Measurements from ENCODE around the gene ATF1.
"Not testable (repeated sequence)": the region's sequence is repeated elsewhere in the genome, so short reads cannot be mapped to it uniquely, and the experiment has no call there.

The ATF1 gene

DNA sequence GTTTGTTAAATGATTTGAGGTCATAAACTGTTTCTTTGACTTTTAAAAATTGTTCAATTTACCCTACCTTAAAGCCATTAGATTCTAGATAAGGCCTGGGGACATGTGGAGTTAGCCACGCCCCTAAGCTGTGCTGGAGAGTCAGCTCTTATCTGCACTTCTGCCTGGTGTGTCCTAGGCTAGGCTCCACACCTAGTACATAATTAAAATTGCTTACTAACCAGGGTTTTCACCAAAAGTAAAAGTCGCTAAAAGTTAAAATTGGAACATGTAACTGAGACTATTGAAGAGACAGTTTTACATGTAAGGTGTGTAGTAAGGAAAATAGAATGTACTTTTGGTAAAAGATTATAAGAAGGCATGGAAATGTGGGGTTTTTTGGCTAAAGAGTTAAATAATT is 4.9 kb downstream of the ATF1 start:
- peaks cover 23% of the 10 kb centered on the region for H3K4me1 ChIP-seq
- H3K27me3 ChIP-seq (ENCODE audit: low read depth); H3K9me3 ChIP-seq; H3K4me3 ChIP-seq; in situ Hi-C loops (cut with MboI; ENCODE audit: low sequenced_read_pairs); H3K36me3 ChIP-seq (replicated peaks): not testable (repeated sequence)
- DNase-seq (ENCODE audit: low spot score in 2 of 2): peak in 1 of 2 experiments; percentile 61

DNA sequence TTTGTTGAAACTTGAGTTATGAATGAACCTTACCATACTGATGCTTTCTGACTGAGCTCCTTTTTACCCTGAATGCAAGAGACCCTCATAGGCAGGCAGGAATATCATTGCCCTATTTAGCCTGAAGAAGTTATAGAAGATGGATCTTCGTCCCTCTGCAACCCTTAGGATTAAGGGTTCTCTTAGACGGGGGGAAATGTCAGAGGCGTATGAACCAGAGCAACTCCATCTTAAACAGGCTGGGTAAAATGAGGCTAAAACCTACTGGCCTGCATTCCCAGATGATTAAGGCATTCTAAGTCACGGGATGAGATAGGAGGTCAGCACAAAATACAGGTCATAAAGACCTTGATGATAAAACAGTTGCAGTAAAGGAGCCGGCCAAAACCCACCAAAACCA is 7.5 kb downstream of the ATF1 start:
- in situ Hi-C loops (cut with MboI; ENCODE audit: low sequenced_read_pairs): no loop called here
- DNase-seq (ENCODE audit: low spot score in 2 of 2): no peak
- Histone ChIP-seq H3K4me3 (no peak overlapping the region), H3K27me3 (ENCODE audit: low read depth) (no peaks in the 10 kb centered on the region), H3K36me3 (replicated peaks) (peaks cover 7% of the 10 kb centered on the region; the same call in 1 of the 2 replicates), H3K4me1 (peaks cover 17% of the 10 kb centered on the region), H3K9me3 (no peaks in the 10 kb centered on the region)

DNA sequence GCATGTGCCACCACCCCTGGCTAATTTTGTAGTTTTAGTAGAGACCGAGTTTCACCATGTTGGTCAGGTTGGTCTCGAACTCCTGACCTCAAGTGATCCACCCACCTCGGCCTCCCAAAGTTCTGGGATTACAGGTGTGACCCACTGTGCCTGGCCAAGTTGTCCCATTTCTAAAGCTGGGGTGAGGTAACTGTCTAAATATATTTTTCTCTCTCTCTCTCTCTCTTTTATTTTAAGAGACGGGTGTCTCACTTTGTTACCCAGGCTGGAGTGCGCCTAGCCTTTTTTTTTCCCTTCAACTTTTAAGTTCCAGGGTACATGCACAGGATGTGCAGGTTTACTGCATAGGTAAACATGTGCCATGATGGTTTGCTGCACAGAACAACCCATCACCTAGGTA is 8.6 kb downstream of the ATF1 start:
- in situ Hi-C loops (cut with MboI; ENCODE audit: low sequenced_read_pairs): no loop called here
- Histone ChIP-seq H3K9me3 (no peaks in the 10 kb centered on the region), H3K4me3 (no peak overlapping the region), H3K27me3 (ENCODE audit: low read depth) (no peaks in the 10 kb centered on the region), H3K4me1 (peaks cover 23% of the 10 kb centered on the region), H3K36me3 (replicated peaks) (peaks cover 7% of the 10 kb centered on the region; the same call in 1 of the 2 replicates)
- DNase-seq (ENCODE audit: low spot score in 2 of 2): no peak

DNA sequence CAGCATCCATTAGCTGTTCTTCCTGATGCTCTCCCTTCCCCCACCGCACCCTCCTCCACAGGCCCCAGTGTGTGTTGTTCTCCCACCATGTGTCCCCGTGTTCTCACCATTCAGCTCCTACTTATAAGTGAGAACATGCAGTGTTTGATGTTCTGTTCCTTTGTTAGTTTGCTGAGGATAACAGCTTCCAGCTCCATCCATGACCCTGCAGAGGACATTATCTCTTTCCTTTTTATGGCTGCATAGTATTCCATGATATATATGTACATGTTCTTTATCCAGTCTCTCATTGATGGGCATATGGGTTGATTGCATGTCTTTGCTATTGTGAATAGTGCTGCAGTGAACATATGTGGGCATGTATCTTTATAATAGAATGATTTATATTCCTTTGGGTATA is 9.0 kb downstream of the ATF1 start:
- peaks cover 7% of the 10 kb centered on the region; the same call in 1 of the 2 replicates for H3K36me3 ChIP-seq (replicated peaks)
- in situ Hi-C loops (cut with MboI; ENCODE audit: low sequenced_read_pairs): no loop called here
- no peak overlapping the region for H3K4me3 ChIP-seq
- H3K9me3 ChIP-seq: no peaks in the 10 kb centered on the region
- no peak for DNase-seq (ENCODE audit: low spot score in 2 of 2)
- peaks cover 23% of the 10 kb centered on the region for H3K4me1 ChIP-seq
- no peaks in the 10 kb centered on the region for H3K27me3 ChIP-seq (ENCODE audit: low read depth)

DNA sequence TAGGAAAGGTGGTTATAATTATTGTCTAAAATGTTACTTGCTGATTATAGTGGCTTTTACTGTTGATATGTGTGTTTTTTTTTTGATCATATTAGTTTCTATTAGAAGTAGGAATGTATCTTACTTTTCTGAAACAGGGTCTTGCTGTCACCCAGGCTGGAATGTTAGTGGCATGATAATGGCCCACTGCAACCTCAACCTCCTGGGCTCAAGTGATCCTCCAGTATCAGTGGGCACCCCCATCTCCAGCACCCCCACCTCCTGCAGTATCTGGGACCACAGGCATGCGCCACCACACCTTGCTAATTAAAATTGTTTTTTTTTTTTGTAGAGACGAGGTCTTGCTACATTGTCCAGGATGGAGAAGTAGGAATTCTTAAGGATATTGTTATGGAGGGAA is 11.3 kb downstream of the ATF1 start:
- Histone ChIP-seq H3K4me1 (peaks cover 6% of the 10 kb centered on the region), H3K9me3 (no peaks in the 10 kb centered on the region), H3K4me3 (no peak overlapping the region), H3K27me3 (ENCODE audit: low read depth) (no peaks in the 10 kb centered on the region), H3K36me3 (replicated peaks) (peaks cover 7% of the 10 kb centered on the region; the same call in 1 of the 2 replicates)
- no peak for DNase-seq (ENCODE audit: low spot score in 2 of 2)
- in situ Hi-C loops (cut with MboI; ENCODE audit: low sequenced_read_pairs): no loop called here

DNA sequence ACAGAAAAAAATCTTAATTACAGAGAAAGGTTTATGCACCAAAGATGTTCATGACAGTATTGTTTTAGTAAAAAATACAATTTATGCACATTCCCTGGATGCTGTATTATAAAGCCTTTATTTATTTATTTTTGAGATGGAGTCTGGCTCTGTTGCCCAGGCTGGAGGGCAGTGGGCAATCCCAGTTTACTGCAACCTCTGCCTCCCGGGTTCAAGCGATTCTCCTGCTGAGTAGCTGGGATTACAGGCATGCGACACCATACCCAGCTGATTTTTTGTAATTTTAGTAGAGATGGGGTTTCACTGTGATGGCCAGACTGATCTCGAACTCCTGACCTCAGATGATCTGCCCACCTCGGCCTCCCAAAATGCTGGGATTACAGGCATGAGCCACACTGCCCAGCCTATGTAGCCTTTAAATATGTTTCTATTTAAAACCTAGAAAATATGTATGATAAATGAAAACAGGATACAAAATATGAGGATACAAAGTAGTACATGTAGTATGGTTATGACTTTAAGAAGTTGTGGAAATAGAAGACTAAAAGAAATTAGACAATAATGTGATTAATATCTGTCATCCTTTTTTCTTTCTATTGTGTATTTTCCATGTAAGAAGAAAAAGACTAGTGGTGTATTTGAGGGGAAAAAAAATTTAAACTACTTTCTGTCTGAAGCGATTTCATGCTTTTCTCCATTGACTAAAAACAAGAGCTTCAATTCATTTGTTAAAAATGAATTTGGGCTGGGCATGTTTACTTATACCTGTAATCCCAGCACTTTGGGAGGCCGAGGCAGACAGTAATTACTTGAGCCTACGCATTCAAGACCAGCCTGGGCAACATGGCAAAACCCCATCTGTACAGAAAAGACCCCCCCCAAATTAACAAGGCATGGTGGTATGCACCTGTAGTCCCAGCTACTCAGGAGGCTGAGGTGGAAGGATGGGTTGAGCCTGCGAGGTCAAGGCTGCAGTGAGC is 13.1 kb downstream of the ATF1 start:
- H3K9me3 ChIP-seq: no peaks in the 10 kb centered on the region
- DNase-seq (ENCODE audit: low spot score in 2 of 2): no peak
- peaks cover 6% of the 10 kb centered on the region; the same call in 1 of the 2 replicates for H3K36me3 ChIP-seq (replicated peaks)
- no peak overlapping the region for H3K4me3 ChIP-seq
- H3K4me1 ChIP-seq: peaks cover 6% of the 10 kb centered on the region
- in situ Hi-C loops (cut with MboI; ENCODE audit: low sequenced_read_pairs): no loop called here
- H3K27me3 ChIP-seq (ENCODE audit: low read depth): no peaks in the 10 kb centered on the region

DNA sequence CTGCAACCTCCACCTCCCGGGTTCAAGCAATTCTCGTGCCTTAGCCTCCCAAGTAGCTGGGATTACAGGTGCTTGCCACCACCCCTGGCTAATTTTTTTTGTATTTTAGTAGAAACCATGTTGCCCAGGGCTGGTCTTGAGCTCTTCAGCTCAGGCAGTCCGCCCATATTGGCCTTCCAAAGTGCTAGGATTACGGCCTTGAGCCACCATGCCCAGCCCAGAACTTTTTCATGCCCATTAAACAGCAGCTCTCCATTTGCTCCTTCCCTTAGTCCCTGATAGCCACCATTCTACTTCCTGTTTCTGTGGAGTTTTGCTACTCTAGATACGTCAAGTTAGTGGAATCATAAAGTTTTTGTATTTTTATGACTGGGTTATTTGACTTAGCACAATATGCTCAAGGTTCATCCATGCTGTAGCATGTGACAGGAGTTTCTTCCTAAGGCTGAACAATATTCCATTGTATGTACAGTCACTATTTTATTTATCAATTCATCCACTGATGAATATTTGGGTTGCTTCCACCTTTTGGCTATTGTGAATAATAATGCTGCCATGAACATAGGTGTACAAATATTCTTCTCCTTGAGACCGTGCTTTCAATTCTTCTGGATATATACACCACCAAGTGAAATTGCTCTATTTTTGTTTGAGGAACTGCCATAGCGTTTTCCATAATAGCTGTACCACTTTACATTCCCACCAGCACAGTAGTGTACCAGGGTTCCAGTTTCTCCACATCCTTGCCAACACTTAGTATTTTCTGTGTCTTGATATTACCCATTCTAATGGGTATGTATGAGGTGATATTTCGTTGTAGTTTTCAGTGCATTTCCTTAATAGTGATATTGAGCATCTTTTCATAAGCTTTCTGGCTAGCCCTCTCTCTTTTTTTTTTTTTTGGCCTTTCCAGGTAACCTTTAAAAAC is 15.0 kb downstream of the ATF1 start:
- DNase-seq (ENCODE audit: low spot score in 2 of 2): no peak
- Histone ChIP-seq H3K9me3 (no peaks in the 10 kb centered on the region), H3K4me1 (peaks cover 6% of the 10 kb centered on the region), H3K4me3 (no peak overlapping the region), H3K27me3 (ENCODE audit: low read depth) (no peaks in the 10 kb centered on the region), H3K36me3 (replicated peaks) (peaks cover 8% of the 10 kb centered on the region; the same call in 1 of the 2 replicates)
- in situ Hi-C loops (cut with MboI; ENCODE audit: low sequenced_read_pairs): no loop called here

DNA sequence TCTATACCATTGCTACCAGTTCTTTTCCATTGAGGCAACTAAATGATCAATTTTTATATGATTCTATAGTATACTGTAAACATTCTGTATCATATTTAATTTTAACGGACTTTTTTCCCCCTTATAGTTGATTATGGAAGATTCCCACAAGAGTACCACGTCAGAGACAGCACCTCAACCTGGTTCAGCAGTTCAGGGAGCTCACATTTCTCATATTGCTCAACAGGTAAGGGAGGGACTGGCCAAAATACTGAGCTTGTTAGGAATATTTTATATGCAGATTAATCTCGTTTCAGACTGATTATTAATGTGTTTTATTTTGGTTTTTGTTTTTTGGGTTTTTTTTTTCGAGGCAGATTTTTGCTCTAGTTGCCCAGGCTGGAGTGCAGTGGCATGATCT is 16.1 kb downstream of the ATF1 start:
- in situ Hi-C loops (cut with MboI; ENCODE audit: low sequenced_read_pairs): no loop called here
- no peak overlapping the region for H3K4me3 ChIP-seq
- H3K36me3 ChIP-seq (replicated peaks): peaks cover 8% of the 10 kb centered on the region; the same call in 1 of the 2 replicates
- no peaks in the 10 kb centered on the region for H3K9me3 ChIP-seq
- peaks cover 6% of the 10 kb centered on the region for H3K4me1 ChIP-seq
- H3K27me3 ChIP-seq (ENCODE audit: low read depth): no peaks in the 10 kb centered on the region
- DNase-seq (ENCODE audit: low spot score in 2 of 2): no peak

DNA sequence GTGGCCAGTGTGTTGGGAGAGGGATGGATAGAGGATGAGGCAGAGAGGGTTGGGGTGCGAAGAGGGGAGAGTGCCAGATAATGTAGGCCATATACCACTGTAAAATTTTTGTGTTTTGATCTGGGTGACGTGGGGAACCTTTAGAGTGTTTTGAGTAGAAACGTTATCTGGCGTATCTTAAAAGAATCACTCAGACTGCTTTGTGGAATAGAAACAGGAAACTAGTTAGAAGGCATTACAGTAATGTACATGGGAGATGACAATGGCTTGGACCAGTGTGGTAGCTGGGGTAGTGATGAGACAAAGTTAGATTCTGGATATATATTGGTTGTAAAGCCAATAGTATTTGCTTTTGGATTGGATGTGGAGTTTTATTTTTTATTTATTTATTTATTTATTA is 20.6 kb downstream of the ATF1 start:
- no peak for DNase-seq (ENCODE audit: low spot score in 2 of 2)
- Histone ChIP-seq H3K4me1 (peaks cover 8% of the 10 kb centered on the region; the same call in 1 of the 2 replicates), H3K4me3 (no peak overlapping the region), H3K36me3 (replicated peaks) (peaks cover 8% of the 10 kb centered on the region; the same call in 1 of the 2 replicates), H3K9me3 (no peaks in the 10 kb centered on the region), H3K27me3 (ENCODE audit: low read depth) (no peaks in the 10 kb centered on the region)
- in situ Hi-C loops (cut with MboI; ENCODE audit: low sequenced_read_pairs): no loop called here

DNA sequence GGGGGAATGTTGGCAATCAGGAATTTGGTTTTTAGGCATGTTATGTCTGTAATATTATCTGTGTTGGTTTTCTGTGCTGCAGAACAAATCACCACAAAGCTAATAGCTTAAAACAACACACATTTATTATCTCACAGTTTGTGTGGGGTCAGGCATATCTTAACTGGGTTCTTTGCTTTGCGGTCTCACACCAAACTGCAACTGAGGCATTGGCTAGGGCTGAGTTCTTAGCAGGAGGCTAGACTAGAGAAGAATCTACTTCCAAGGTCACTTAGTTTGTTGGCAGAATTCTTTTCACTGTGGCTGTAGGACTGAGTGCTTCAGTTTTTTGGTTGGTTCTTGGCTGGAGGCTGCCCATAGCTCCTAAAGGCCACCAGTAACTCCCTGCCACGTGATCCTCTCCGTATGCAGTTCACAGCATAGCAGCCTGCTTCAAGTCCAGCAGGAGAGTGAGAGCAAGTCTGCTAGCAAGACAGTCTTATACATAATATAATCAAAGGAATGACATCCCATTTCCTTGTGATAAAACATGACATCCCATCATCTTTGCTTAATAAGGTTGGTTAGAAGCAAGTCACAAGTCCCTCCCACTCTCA is 21.6 kb downstream of the ATF1 start:
- H3K4me1 ChIP-seq: peaks cover 8% of the 10 kb centered on the region; the same call in 1 of the 2 replicates
- in situ Hi-C loops (cut with MboI; ENCODE audit: low sequenced_read_pairs): no loop called here
- no peaks in the 10 kb centered on the region for H3K27me3 ChIP-seq (ENCODE audit: low read depth)
- no peak overlapping the region for H3K4me3 ChIP-seq
- H3K9me3 ChIP-seq: no peaks in the 10 kb centered on the region
- DNase-seq (ENCODE audit: low spot score in 2 of 2): no peak
- H3K36me3 ChIP-seq (replicated peaks): peaks cover 8% of the 10 kb centered on the region; the same call in 1 of the 2 replicates

DNA sequence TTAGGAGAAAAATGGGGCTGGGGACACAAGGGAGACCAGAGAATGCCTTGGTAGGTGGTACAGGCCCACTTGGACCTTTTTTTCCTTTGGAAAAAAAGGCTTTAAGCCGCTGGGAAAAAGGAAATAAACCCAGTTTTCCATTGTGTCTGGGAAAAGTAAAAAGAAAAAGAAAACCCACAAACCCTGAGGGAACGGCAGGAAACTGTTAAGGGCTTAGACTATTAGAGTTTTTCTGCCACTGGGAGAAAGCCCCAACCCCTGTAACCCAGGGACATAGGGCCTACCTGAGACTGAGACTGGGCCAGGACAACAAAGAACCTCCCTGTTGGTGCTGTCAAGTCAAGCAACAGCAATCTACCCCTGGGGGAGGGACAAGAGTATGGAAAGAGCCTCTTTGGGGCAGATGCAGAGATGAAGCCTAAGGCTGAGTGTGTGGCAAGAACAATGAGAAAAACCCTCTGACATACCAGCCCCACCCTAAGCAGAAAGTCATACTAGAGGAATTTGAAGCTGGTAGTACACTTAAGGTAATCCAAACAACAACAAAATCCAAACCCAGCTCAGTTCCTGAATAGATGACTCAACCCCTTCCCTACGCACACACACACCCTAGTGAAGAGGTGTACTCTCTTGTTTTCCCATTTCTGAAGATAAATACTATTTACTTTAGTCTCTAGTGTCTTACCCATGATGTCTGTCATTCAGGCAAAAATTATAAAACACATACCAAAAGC is 22.8 kb downstream of the ATF1 start:
- peaks cover 8% of the 10 kb centered on the region; the same call in 1 of the 2 replicates for H3K4me1 ChIP-seq
- no peaks in the 10 kb centered on the region for H3K9me3 ChIP-seq
- peak; percentile 20 to 30 for DNase-seq (ENCODE audit: low spot score in 2 of 2)
- no peak overlapping the region for H3K4me3 ChIP-seq
- in situ Hi-C loops (cut with MboI; ENCODE audit: low sequenced_read_pairs): no loop called here
- peaks cover 5% of the 10 kb centered on the region; the same call in 1 of the 2 replicates for H3K36me3 ChIP-seq (replicated peaks)
- no peaks in the 10 kb centered on the region for H3K27me3 ChIP-seq (ENCODE audit: low read depth)

DNA sequence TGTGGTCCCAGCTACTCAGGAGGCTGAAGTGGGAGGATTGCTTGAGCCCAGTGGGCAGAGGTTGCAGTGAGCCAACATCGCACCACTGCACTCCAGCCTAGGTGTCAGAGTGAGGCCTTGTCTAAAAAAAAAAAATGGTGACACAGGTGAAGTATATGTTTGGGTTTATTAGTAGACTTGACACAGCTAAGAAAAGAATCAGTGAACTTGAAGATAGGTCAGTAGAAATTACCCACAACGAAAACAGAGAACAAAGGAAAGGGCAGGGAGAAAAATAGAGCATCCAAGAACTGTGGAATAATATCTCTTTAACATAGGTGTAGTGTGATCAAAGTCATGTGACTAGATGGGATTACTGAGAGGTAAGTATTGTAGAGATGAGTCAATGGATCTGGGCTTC is 23.7 kb downstream of the ATF1 start:
- H3K4me1 ChIP-seq: peaks cover 8% of the 10 kb centered on the region; the same call in 1 of the 2 replicates

DNA sequence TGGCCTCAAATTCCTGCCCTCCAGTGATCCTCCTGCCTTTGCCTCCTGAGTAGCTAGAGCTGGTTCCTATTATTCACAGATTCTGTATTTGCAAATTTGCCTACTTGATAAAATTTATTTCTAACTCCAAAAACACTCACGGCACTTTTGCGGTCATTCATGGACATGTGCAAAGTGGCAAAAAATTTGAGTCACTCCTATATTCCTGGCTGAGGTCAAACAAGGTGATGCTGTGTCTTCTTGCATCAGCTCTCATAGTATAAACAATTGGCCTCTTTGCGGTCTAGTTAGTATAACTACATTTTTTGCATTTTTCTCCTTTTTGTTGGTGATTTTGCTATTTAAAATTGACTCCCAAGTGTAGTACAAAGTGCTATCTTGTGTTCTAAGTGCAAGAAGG is 24.7 kb downstream of the ATF1 start:
- in situ Hi-C loops (cut with MboI; ENCODE audit: low sequenced_read_pairs): no loop called here
- H3K27me3 ChIP-seq (ENCODE audit: low read depth): no peaks in the 10 kb centered on the region
- no peak overlapping the region for H3K4me3 ChIP-seq
- DNase-seq (ENCODE audit: low spot score in 2 of 2): no peak
- no peaks in the 10 kb centered on the region for H3K36me3 ChIP-seq (replicated peaks)
- H3K4me1 ChIP-seq: peaks cover 8% of the 10 kb centered on the region; the same call in 1 of the 2 replicates
- no peaks in the 10 kb centered on the region for H3K9me3 ChIP-seq

More for the DNA sequence above, 23.7 kb downstream of the ATF1 start:
- in situ Hi-C loops (cut with MboI; ENCODE audit: low sequenced_read_pairs): no loop called here
- H3K4me3 ChIP-seq: no peak overlapping the region
- no peaks in the 10 kb centered on the region for H3K27me3 ChIP-seq (ENCODE audit: low read depth)
- no peaks in the 10 kb centered on the region for H3K9me3 ChIP-seq
- no peak for DNase-seq (ENCODE audit: low spot score in 2 of 2)
- H3K36me3 ChIP-seq (replicated peaks): peaks cover 5% of the 10 kb centered on the region; the same call in 1 of the 2 replicates
